GM21737 (cell line): ENCODE data around the gene GFPT1.
"Not testable (repeated sequence)": the region's sequence is repeated elsewhere in the genome, so short reads cannot be mapped to it uniquely, and the experiment has no call there.

Source experiments
- ATAC-seq: cut with Tn5 transposase; IDR thresholded peaks from one replicate; pipeline ENCODE4 v1.9.1; 2021; ENCODE audit warnings: mild to moderate bottlenecking, moderate library complexity; ENCODE audit not compliant: unreplicated experiment

The GFPT1 gene

DNA sequence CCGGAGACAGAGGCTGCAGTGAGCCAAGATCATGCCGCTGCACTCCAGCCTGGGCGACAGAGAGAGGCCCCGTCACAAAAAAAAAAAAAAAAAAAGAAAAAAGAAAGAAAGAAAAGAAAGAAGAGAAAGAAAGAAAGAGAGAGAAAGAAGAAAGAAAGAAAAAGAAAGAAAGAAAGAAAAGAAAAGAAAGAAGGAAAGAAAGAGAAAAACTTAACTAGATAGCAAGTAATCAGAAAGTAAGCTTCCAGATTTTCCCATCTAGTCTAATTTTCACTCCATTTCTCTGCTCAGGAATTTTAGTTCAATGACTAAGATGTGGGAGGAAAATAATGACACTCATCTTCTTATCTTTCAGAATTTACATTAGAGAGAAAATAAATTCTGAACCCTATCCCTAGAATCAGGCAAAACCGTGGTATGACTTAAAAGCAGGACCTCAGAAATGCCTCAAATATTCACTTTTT, 2.4 kb downstream of the GFPT1 start:
- ATAC-seq, result no peak

DNA sequence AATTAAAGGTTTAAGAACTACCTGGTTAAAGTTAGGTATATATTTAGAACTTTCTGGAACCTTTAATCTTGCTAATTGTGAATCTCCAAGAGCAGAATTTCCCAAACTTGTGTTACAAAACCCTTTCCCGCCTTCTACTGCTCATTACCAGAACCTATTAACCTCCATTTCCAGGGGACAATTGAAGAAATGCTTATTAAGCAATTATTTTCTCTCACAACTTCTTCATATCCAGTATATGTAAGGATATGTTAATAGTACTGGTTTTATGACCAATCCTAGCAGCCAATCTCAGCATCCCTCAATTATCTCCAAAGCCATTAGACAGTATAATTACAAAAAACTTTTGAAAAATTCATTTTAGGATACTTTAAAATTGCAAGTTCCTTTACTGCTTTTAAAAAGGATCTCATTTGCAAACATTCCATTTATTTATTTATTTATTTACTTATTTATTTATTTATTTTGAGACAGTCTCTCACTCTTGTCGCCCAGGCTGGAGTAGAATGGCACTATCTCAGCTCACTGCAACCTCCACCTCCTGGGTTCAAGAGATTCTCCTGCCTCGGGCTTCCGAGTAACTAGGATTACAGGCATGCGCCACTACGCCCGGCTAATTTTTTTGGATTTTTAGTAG, 3.7 kb downstream of the GFPT1 start:
- no peak for ATAC-seq

DNA sequence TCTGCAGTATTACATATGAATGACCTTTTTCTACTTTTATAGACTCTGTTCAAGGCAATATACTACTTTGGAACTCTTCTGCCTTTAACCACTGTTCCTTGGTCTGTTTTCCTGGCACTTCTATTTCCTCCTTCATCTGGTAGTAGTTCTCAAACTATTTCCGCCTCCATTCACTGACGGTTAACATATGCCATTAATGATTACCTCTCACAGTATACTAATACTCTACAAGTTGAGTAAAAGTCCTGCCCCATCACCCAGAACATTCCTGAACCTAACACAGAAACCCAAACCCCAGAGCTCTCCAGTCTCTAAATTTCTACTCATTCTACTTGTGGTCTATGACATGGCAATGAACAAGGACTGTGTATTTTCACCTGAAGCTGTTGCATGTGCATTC, 4.5 kb downstream of the GFPT1 start:
- no peak for ATAC-seq

DNA sequence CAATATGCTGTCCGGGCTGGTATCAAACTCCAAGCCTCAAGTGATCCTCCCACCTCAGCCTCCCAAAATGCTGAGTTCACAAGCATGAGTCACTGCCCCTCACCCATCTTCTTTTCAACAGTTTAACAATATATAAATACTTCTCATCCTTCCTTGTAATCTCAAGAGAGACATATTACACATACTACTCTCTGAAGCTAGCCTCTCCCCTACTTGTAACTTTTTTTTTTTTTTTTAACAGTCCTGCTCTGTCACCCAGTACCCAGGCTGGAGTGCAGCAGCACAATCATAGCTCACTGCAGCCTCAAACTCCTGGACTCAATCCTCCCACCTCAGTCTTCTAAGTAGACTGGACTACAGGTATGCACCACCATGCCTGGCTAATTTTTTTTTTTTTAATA, 5.7 kb downstream of the GFPT1 start:
- no peak for ATAC-seq

DNA sequence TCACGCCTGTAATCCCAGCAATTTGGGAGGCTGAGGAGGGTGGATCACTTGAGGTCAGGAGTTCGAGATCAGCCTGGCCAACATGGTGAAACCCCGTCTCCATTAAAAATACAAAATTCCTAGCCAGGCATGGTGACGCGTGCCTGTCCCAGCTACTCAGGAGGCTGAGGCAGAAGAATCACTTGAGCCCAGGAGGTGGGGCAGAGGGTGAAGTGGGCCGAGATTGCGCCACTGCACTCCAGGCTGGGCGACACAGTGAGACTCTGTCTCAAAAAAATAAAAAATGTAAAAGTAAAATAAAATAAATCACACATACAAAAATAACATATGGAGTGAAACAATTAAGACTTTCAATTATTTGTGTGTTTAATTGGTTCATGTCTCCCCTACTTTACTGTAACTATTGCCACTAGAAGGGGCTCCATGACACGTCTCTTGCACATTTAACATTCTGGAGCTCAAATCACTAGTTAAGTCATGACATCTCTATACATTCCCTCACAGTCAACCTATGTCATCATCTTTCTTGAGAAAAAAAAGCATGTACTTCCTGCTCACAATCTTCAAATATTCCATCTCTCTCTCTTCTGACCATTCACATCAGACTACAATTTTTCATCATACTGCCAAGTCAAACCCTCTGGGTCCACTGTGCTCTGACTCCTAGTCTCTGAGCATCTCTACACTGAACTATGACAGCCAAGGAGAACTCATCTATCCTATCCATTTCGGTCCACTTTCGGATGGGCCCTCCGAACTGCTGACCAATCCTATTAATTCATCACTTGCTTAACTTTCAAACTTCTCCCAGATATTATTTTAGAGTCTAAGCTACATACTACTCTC, 6.7 kb downstream of the GFPT1 start:
- no peak for ATAC-seq

DNA sequence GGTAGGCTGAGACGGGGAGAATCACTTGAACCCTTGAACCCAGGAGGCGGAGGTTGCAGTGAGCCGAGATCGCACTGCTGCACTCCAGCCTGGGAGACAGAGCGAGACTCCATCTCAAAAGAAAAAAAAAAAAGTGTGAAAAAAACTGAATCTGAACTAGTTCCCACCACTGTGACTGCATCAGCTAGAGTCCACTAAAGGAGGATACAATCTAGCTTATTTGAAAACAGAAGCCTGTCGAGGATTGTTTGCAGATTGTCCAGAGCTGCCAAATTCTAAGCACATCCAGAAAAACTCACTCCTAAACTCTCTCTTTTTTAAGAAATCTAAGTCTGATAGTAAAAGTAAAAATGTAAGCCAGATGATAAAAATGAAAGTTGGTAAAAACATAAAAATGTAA, 10.6 kb downstream of the GFPT1 start:
- no peak for ATAC-seq

DNA sequence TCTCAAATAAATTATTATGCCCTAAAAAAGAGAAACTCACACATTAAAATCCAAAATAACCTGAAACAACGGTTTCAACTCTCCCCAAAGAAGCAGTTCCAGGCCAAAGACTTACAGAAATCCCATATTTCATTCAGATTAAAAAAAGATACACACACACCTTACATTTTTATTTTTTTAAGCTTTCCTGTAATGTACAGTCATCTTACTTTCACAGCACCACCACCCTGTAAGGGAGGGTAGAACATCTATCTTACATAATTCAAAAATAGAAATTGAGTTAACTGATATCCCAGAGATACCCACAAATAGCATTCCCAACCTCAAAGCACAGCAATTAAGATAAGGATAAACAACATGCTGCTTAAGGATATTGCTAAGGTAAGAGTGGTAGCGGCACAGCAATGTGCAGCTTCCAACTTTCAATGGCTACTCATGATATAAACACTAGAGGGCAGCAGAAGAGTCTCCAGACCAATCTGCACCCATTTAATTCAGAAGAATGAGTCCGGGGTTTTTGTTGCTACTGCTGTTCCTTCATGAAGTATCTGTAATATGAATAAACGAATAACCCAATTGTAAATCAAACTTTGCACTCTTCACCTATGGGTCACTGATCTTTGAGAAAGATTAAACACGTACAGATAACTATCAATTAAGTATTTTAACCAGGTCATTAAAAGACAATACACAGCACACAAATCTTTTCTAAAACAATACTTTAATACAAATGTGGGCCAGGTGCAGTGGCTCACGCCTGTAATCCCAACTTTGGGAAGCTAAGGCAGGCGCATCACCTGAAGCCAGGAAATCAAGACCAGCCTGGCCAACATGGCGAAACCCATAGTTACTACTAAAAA, 11.3 kb downstream of the GFPT1 start:
- no peak for ATAC-seq

DNA sequence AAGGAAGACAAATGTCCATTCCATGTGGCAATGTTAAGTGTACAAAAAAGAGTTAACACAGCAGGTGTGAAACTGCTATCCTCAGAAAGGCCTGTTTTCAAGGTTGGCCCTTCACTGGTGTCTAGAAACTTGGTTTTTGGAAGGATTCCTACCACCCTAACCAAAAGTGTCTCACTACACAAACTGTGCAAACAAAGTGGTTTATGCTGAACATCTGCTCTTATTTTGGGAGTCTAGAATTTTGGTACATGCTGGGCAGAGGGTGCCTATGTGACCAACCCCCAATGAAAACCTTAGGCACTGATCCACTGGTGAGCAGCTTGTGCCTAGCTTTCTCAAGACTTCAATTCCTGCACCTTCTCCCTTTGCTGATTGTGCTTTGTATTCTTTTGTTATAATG, 14.3 kb downstream of the GFPT1 start:
- ATAC-seq, result no peak

DNA sequence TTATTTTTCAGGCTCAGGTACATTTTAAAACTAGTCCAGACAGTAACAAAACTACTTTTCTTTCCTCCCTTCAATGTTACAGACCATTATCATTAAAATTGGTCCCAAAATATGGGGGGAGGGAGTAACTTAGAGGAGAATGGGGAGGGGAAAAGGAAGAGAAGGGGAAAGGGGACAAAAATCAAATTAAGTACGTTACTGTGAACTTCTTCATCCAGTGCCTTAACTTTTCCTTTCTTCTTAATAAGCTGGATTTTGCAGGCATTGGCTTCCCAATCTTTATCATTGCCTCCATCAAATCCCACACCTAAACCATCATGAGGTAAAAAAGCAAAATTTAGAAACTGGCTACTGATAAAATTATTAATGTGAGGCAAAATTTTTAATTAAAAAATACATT, 17.2 kb downstream of the GFPT1 start:
- no peak for ATAC-seq

DNA sequence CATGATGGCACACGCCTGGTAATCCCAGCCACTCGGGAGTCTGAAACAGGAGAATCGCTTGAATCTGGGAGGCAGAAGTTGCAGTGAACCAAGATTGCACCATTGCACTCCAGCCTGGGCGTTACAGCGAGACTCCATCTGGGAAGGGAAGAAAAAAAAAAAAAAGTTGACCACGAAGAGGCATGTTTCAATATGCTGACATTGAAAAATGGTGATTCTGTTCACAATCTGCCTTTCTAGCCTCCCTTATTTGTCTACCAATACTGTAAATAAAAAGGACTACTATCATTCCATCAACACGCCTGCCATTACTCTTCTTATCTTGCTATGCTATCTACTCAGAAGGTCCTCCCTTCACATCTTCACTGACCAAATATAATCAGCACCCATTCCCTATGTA, 18.4 kb downstream of the GFPT1 start:
- ATAC-seq, result no peak

DNA sequence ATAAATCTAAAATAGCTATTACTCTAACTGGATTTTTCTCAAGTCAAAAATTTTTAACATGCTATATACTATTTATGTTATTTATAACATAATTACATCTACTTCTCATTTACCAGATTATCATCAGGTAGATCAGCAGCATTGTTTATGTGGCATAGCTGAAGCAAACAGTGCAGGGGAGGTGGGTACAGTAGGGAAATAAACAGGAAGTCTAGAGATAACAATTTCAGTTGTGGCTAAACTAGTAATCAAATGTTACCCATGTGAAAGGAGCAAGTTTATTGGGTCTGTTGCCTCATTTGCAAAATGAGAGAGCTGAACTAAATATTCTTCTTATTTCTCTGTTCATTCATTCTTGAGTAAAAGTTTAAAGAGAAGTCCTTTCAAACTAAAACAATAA, 27.7 kb downstream of the GFPT1 start:
- ATAC-seq, result no peak

DNA sequence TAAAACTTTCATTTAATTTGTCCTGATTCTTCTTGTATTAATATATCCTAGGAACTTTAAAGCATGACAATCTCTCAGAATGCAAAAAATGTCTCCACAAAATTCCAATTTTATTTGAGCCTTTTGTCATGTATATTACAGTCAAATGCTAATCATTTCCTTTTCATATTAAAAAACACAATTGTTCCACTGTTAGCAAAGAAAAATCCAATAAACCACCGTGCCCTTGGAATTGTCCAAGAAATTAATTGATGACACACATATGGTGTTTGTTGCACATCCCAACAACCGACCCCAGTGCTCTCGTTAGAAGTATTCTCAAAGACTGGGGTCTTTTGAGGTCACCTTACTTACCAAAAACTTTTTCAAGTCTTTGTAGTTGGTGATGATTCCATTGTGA, 28.1 kb downstream of the GFPT1 start:
- no peak for ATAC-seq

DNA sequence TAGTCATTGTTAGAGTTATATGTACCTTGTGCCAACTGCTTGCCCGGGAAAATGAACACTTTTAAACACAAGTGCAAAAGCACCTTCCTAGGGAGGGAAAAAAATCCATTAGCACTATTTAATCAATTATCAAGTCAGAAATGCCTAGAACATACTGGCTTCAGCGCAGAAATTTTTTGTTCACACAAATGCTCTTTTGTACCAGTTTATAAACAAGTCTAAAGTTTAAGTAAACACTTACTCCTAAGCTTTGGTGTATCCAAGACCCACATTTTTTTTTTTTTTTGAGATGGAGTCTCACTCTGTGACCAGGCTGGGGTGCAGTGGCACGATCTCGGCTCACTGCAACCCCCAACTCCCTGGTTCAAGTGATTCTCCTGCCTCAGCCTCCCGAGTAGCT, 30.6 kb downstream of the GFPT1 start:
- no peak for ATAC-seq

DNA sequence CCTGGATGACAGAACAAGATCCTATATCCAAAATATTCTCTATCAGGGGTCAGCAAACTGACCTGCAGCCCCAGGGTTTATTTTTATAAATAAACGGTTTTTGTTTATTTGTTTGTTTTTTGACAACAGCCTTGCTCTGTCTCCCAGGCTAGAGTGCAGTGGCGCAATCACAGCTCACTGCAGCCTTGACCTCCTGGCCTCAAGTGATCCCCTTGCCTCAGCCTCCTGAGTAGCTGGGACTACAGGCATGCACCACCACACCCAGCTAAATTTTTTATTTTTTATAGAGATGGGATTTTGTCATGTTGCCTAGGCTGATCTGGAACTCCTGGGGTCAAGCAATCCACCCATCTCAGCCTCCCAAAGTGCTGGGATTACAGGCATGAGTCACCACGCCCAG, 32.1 kb downstream of the GFPT1 start:
- ATAC-seq, result not testable (repeated sequence)

DNA sequence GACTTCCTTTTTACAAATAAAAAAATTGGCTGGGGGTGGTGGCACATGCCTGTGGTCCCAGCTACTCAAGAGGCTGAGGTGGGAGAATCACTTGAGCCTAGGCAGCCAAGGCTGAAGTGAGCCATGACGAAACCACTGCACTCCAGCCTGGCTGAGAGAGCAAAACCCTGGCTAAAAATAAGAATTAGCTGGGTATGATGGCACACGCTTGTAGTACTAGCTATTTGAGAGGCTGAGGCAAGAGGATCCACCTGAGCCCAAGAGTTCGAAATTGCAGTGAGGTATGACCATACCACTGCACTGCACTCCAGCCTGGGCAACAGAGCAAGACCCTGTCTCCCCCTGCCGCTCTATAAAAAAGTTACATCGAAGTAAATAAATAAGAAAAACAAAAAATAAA, 33.7 kb downstream of the GFPT1 start:
- no peak for ATAC-seq

DNA sequence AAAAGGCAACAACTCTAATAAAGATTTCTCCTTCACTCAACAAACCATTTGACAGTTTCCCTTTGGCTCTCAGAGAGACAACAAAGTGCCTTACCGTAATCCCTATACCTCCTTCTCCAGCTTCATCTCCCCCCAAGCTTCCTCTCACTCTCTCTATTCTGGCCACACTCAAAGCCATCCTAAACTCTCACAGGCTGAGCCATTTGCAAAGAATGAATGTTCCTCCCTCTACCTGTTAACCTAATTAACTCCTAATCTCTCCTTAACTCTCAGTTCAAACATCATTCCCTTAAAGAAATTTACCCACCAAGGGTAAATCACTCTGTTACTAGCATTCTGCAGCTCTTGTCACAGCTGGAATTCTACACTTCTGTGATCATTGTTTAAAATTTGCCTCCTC, 38.2 kb downstream of the GFPT1 start:
- no peak for ATAC-seq

DNA sequence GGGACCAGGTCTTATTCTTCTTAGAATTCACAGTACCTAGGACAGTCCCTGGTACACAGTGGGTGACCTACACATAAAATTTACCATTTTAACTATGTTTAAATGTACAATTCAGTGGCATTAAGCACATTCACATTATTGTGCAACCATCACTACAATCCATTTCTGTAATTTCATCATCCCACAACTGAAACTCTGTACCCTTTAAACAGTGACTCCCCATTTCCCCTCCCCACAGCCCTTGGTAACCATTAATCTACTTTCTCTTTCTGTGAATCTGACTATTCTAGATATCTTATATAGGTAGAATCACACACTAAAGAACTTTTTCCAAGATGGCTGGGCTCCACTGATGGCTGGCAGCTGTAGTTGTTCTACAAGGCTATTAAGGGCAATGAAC, 41.6 kb downstream of the GFPT1 start:
- peak; percentile 78 for ATAC-seq

DNA sequence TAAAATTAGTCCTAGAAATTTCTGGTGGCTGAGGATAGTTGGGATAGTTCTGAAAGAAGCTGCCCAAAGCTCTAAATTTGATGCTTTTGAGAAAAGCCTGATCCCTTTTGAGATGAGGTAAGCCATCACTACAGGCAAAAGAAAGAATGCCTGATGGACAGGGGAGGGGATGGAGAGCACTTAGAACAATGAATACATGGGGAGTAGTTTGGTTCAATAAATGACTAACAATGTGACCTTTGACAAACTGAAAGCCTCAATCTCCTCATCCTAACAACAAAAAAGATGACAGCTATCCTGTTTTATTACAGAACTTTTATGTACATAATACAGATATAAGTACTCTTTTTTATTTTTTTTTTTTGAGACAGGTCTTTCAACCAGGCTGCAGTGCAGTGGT, 42.7 kb downstream of the GFPT1 start:
- ATAC-seq, result no peak

DNA sequence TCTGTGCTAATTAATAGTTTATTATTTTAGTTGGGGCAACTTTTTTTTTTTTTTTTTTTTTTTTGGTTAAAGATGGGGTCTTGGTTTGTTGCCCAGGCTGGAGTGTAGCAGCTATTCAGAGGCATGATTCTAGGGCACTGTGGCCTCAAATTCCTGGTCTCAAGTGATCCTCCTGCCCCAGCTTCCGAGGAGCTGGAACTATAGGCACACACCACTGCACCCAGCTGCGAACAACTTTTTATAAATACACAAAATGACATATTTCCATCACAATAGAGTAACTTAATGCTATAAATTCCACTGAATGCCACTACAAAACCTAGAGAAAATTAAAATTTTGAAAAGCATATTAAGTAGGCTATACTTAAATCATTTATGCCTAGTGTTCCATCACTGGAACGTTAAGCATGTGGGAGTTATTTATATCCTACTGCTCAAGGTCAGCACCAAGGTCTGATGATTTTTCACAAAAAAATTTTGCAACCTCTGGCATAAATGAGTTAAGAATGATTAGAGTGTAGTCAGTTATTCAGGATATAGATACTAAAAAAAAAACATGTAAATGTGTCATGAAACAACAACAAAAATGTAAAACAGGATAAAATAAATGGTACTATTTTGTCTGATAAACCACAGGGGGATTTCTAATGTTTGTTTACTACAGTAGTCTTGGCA, 46.8 kb downstream of the GFPT1 start:
- no peak for ATAC-seq

DNA sequence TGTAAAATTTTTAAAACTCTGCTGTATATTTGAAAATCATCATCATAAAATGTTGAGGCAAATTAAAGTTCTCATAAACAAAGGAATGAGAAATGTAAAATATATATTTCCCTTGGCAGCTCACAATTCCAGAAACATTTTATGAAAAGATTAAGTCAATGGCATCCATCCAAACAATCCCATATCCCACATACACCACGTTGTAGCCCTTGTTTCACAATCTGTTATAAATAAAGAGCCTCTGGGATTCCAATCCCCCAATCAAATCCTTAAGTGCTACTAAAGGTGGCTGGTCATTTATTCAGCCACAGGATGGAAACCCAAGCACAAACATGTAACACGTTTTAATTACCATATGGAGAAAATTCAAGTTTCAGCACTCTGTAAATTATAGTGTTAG, 51.7 kb downstream of the GFPT1 start:
- ATAC-seq, result no peak

DNA sequence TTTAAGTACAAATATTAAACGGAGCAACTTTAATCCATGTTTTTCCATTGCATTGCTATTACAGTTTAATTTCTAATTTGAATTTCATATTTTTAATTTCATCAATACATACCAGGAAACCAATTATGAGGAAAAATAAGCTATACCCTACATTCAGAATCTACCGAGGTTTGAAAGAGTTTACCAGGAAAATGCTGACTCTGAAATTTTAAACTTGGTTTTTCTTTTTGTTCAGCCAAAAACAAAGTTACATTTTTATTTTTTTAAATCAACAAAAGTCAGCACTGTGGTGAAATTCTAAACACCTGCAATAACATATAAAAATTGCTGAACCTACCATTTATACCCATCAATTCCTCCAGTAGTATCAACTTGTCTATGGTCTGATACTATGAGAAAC, 53.7 kb downstream of the GFPT1 start:
- ATAC-seq, result no peak
